HG02943 (cell line): ENCODE results near the gene PASK.

Experiments
- ATAC-seq: cut with Tn5 transposase; IDR thresholded peaks from one replicate; pipeline ENCODE4 v1.9.1; 2021; ENCODE audit warnings: mild to moderate bottlenecking, low read depth, moderate library complexity; ENCODE audit not compliant: unreplicated experiment

Gene PASK

DNA sequence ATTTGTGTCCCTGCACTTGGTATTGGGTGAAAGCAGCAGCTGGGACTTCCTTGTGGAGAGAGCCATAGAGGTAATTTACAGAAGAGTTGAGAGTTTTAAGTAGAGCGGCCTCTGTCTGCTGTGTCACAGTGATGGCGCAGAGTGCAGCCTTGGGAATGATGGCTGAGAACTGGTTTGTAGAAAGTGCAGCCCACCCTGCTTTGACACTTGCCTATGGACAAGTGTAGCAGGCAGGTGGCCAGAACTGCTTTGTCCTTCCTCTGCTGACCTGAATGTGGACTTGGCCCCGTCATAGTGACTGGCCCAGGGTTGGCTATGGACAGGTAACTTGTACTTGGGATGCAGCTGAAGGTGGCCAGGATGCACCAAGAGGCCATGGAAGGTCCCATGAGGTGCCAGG is 32.9 kb upstream of the PASK start:
- ATAC-seq, result no peak

DNA sequence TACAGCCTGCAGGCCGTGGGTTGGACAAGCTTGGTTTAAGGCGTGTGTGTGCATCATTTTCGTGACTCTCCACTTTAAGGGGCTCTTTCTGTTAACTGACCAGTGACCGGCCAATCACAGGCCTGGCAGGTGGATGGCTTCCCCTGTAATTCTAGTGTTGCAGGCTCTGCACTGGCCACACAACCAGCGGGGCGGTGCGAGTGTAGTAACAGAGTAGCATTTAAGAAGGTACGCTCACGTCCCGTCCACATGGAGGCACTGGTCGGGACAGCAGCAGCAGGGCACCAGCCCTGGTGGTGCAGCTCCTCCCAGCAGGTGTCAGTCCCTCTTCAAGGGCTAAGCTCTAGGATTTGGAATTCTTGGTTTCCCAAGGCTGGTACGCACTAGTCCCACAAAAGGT is 31.2 kb upstream of the PASK start:
- ATAC-seq, result no peak

DNA sequence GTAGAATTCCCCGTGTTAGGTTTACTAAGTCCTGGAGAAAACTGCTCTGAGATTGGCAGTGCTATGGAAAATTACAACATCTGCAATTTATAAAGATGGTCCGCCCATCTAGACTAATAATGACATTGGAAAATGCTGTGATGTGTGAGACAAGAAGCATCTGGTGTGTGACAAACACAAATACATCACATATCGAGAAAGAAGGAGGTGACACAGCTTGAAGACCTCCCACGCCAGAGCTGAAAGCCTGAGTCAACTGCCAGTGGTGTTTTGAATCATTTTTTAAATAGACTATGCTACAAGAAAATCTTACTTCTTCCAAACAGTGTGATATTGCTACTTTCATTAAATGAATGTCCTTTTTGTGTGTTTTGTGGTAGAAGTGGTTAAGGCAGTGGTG is 30.6 kb upstream of the PASK start:
- no peak for ATAC-seq

DNA sequence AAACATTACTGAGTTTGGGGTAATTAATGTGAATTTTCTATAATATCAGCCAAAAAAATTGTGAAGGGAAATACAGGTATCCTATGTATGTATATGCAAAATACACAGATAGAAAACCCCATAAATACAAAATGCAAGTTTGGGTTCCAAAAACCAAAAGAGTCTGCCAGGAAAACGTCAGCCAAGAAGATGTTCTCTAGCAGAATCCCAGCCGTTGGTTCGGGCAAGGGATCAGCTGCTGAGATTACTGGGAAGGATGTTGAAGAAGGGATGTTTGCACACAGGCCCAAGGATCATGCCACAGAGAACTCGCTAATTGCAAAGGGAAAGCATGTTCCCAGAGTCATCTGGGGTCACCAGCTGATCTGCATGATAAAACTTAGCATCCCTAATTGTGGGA is 29.7 kb upstream of the PASK start:
- ATAC-seq, result no peak

DNA sequence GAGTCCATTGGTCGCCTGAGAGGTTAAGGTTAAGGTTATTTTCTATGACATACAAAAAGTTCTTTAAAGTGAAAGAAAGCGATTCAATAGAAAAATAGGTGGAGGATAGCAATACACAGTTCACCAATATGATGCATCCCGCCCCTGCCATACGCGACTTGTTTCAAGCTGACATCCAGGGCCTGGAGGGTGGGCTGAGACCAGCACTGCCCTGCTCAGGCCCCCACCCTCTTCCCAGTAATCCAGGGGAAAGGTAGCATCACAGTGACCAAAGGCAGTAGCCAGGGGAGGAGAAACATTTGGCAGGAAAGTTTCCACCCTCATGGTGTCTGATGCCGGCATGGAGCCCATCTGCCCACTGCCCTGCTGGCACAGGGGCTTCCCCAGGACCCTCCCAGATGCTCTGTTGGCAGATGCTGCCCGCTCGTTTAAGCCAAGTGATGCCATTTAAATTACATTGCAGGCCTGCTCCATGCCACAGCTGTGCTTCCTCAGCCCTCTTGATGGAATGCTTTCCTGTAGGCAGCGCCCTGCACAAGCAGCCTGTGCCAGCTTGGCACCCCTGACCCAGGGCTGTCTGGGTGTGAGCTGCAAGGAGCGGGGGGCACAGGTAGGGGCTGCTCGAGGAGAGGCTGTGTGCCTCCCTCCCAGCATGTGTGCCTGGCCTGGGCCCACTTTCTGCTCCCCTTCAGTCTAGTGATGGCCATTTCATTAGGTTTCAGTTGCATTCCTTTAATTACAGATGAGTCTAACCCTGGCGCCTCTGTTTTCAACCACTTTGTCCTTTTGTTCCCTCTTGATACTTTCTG is 28.5 kb upstream of the PASK start:
- no peak for ATAC-seq

DNA sequence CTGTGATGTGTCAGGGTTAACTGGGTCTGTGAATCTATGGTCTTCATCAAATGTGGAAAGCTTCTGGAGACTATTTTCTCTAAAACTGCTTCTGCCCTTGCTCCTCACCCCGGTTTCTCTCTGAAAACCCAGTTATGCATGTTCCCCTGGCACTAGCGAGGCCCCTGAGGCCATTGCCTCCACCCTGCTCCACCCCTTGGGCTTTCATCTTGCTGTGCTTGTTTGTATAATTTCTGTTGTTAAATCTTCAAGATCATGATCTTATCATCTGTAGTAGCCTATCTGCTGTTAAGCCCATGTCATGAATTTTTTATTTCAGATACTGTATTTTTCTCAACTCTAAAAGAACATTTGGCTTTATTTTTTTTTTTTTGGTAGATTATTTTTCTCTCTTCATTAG is 24.3 kb upstream of the PASK start:
- no peak for ATAC-seq

DNA sequence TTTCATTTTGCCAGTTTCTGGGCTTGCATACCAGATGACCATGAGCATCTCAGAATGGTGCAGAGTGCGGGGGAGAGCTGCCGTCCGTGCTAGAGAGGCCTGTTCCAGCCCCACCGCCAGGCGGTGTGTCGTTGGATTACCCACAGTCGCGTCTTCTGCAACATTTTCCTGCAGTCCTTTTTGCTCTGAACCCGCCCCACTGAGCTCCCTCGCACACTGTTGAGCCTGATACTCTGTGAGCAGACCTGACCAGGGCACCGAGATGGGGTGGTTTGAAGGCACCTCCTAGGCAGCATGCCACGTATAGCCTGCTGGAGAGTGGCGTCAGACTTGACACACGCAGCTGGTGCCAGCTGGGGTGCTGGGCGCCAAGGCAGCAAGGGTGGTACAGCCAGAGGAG is 19.1 kb upstream of the PASK start:
- no peak for ATAC-seq

DNA sequence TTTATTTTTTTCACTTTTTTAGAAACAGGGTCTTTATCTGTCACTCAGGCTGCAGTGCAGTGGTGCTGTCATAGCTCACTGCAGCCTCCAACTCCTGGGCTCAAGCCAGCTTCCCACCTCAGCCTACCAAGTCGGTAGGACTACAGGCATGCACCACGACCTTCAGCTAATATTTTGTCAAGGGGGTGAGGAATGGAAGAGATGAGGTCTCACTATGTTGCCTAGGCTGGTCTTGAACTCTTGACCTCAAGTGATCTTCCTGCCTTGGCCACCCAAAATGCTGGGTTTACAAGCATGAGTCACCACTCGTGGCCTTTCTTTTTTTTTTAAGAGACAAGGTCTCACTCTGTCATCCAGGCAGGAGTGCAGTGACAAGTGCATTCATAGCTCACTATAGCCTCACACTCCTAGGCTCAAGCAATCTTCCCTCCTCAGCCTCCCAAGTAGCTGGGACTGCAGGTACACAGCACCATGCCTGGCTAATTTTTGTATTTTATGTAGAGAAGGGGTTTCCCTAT is 14.4 kb upstream of the PASK start:
- no peak for ATAC-seq

DNA sequence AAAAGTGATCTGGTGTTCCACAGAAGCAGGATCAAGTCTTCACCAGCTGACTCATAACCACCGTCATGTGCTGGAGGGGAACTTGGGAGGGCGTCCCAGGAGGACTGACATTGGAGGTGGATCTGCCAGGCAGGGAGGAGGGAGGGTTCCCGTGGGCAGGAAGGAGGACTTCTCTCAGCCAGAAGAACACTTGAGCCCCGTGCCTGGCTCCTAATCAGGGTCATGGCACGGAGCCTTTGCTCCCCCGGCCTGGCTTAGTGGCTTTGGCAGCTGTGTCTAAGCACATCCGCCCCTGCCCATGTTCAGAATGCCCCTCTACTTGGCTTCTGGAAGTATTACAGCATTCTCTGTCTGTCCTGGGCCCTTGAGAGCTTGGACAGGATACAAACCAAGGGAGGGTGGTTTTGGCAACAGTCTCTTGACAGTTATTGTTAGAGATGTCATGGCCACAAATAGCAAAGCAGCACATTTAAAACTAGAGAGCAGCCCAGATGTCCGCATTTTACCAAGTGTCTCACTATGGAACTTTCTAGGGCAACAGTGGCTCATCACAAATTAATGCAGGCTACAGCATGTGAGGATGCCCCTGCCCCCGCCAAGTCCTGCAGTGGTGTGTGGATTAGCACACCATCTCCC is 12.5 kb upstream of the PASK start:
- no peak for ATAC-seq

DNA sequence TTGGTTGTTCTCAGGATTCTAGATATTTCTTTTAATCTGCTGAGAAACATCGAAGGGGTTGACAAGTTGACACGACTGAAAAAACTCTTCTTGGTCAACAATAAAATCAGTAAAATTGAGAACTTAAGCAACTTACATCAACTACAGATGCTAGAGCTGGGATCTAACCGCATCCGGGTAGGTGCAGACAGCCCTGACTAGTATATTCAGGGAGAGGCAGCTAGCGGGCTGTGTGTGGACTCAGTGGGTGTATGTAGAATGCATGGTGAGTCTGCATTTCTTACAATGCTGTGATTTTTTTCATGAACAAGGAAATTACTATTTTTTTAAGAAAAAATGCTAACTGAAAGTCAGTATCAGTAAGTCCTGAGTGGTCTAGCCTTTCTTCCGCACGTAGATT is 11.0 kb upstream of the PASK start:
- ATAC-seq, result no peak

DNA sequence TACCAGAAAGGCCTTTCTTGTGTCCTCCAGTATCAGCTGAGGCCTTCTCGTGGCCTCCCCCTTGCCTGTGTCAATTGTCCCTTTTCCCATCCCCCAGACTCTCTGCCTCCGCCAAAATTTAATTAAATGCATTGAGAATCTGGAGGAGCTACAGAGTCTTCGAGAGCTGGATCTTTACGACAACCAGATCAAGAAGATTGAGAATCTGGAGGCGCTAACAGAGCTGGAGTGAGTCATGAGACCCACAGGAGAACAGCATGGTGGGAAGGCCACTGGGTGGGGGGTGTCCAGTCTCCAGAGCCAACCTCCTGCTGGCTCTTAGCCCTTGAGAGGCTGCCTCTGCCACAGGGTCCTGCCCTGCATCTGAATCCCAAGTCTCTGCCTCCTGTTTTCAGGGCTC is 9.8 kb upstream of the PASK start:
- no peak for ATAC-seq

DNA sequence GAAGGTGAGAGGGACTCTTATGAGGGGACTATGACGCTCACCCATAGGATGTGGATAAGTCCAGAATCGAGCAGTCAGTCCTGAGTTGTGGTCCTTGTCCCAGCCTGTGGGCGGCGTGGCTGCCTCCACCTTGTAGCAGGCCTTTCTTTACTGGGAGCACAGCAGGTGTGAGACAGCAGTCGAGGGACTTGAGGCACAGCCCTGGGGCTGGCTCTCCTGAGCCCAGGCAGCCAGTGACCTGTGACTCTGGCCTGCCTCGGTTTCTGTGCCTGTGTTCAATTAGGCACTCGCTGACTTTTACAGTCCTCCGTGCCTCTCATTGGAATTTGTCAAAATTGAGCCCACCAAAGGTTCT is 9.3 kb upstream of the PASK start:
- ATAC-seq, result no peak

DNA sequence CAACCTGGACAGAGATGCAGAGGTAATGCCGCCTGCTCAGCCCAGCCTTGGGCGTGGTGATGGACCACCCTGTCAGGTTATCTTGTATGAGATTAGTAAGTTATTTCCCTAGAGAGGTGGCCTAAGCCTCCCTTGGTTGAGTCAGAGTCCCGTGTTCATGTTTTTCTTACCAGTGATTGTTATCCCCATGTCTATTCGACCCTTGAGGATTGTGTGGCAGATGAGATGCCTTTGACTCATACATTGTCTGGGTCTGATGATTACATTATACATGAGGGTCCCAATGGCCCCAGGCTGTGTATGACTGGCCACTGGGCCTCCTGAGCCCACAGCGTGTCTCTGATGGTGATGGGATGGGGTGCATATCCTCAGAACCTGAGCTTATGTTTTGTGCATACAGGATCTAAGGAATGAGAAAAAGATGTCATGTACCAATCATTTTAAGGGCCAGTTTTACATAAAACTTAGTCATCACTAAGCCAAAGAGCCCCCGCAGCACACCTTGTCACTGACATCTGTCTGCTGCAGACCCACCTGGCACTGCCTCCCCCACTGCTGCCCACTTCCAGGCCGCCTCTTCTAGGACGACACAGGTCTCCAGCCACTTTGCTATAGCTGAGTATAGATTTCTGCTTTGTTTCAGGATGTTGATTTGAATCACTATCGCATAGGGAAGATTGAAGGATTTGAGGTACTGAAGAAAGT is 8.7 kb upstream of the PASK start:
- no peak for ATAC-seq

DNA sequence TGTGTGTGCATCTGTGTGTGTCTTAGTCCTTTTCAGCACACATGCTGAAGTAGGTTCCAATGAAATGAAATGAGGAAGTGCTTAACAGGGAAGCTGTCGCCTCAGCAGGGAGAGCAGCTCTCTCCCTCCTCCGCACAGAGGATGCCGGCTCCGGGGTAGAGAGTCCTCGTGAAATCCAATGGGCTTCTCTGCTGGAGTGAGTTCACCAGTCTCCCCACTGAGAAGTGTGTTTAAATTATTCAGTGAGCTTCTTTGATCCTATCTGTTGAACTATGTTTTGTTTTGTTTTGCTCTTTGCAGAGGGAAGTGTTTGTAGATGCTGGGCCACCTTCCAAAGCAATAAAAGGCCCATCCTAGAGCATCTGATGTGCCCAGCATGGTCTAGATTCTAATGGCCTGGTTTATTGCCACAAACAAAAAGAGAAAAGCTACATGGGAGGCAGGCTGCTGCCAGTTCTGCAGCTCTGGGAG is 7.7 kb upstream of the PASK start:
- ATAC-seq, result no peak

DNA sequence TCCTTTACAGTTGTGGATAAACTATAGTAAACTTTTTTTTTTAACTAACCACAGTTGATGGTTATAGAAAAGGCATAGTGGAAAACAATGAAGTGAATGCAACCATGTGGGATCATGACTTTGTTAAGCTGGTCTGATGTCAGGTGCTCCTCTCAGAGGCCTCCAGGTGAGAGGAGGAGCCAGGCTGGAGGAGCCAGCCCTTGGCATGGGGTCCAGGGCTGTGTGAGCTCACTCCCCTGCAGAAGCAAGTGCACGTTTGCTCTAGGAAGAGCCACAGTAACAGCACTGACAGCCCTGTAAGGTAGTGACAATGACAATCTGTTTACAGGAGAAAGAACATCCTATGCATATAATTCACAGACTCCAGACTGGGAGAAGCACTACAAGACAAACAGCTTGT is 6.7 kb upstream of the PASK start:
- ATAC-seq, result no peak

DNA sequence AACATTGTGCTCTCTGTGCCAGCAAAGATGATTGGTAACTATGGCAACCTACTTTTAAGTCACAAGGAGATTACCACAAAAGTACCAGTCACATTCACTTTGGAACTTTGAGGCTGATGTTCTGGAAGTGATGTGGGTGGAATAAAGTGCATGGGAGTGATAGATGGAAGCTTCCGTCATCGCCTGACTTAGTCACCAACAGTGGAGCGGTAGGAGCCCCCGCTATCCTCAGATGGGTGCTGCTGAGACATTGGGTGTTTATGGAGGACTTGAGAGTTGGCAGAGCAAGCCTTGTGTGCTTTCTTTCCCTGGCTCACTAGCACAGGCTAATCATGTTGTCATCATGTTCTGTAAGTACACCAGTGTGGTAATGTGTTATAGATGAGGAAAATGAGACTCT is 5.6 kb upstream of the PASK start:
- ATAC-seq, result no peak

DNA sequence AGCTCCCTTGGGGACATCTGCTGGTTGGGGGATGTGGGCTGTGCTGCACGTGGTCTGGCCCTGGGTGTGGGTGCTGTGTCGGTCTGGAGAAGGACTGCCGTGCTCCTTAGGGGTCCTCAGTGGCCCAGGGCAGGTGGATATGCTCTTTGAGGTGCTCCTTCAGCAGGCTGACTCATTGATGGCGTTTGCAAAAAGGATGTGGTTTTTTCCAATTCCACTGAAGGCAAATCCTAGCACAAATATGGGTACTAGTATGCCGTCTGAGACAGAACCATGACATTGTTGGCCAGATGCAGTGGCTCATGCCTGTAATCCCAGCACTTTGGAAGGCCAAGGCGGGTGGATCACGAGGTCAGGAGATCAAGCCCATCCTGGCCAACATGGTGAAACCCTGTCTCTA is 4.3 kb upstream of the PASK start:
- ATAC-seq, result no peak

DNA sequence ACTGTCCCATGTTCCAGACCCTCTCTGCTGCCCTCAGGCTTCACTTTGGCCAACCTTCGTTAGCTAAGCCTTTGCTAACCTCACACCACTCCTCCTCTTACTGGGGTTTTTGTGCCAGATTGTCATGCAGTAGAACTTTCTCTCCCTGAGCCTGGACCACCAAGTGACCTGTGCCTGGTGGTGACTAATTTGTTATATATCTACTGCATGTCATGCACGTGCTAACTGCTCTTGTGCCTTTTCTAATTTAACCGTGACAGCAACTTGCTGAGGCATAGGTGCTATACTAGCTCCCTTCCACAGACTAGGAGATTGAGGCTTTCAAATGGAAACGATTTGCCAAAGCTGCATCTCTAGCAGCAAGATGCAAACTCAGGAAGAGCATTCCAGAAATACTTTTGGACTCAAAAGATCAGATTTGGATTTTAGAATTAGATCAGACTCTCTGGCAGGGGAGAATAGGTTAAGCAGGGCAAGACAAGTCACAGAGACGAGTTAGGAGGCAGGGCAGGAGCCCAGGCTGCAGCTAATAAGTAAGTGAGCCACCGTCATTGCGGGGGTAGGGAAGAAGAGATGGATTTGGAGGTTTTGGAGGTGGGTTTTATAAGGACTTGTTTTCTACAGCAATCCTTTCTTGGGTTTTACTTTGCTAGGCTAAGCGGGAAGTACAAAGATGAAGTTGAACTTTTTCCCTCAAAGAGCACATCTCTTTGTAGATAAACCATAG is 2.8 kb upstream of the PASK start:
- no peak for ATAC-seq

DNA sequence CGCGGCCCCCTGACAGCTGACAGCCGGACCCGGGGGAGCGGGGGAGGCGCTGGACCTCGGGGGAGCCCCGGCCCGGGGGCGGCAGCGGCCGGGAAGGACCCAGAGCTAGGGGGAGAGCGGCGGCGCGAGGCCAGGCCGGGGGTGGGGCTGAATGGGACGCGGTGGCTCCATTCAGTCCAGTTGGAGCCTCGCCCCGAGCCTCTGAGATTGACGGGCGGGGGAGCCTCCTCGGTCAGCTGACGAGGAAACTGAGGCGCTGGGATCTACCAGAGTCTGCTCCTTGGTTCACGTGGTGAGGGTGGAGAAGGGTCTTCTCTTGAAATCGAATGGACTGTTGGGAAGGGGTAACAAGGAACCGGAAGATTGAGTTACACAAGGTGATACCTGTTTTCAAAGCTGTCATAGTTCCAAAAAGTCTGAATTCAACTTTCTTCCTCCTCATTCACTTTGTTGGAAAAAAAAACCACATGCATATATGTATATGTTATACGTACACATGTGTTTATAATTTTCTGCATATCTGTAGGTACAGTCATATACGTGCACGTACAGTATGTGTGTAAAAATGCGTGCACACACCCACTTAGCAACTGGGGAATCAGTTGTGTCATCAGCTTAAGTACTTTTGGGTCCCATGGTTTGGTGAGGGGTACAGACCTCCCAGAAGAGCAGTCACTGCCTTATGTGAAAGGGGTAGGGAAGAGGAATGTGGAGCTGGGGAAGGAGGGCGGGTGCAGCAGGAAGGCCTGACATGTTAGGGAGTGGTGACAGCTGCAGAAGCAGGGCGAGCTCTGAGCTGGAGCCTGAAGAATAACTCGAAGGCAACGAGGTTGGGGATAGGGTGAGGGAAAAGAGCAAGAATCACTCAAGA is 1.6 kb upstream of the PASK start:
- no peak for ATAC-seq
